Esophagus squamous epithelium (tissue), 4 donors: ENCODE results near the gene COL4A3.

Source experiments
- POLR2A ChIP-seq, 4 donors: fragments of 450-650 bp; IDR thresholded peaks; one replicate each; pipeline ENCODE4 v1.6.1; 2017; ENCODE audit warnings: antibody characterized with exemption in 4 of 4, mild to moderate bottlenecking in 4 of 4, moderate library complexity in 3 of 4
- TF ChIP-seq, protein P1 (sequence below), 6 experiments: fragments of 450-650 bp in 4 of 6; fragments of 200-600 bp in 2 of 6; sonication (generic) in 2 of 6; IDR thresholded peaks; one replicate each; pipeline ENCODE4 v1.5.1; 2016 to 2019; ENCODE audit warnings: antibody characterized with exemption in 6 of 6, mild to moderate bottlenecking in 4 of 6, moderate library complexity in 4 of 6

DNA sequence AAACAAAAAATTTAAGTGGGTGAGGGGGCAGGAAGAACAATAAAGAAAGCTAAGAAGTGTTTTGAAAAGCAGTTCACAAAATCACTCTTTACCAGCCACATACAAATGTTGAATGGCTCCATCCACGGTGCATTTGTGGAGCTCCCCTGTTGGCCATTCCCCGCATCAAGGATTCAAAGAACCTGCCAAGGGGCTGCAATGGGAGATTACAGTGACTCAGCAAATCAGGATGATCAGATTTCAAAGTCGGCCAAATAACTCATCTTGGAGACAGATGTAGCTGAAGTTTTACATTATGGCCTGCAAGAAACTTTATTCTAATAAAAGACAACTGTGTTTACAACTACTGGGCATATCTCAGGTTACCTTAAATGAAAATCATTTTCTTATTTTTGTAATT is 26.9 kb downstream of the COL4A3 start:
- TF ChIP-seq, protein P1, sequence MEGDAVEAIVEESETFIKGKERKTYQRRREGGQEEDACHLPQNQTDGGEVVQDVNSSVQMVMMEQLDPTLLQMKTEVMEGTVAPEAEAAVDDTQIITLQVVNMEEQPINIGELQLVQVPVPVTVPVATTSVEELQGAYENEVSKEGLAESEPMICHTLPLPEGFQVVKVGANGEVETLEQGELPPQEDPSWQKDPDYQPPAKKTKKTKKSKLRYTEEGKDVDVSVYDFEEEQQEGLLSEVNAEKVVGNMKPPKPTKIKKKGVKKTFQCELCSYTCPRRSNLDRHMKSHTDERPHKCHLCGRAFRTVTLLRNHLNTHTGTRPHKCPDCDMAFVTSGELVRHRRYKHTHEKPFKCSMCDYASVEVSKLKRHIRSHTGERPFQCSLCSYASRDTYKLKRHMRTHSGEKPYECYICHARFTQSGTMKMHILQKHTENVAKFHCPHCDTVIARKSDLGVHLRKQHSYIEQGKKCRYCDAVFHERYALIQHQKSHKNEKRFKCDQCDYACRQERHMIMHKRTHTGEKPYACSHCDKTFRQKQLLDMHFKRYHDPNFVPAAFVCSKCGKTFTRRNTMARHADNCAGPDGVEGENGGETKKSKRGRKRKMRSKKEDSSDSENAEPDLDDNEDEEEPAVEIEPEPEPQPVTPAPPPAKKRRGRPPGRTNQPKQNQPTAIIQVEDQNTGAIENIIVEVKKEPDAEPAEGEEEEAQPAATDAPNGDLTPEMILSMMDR (IDR thresholded peaks at IDR 0.05), result no peak
- TF ChIP-seq POLR2A (IDR thresholded peaks at IDR 0.05), result no peak
